Measurements from ENCODE around the gene TCOF1. TPM values are rescaled to one million over a fixed set of nuclear protein-coding genes. Genes with fewer than 3 reads are reported as not detected.

TCOF1 gene
- total and polyA plus RNA-seq, 2 of the 8 experiments (the other 6 are each of a cell fraction or from before 2014, with no cell fraction given): 35.9 to 170 TPM

GRCh38 chr5:150398722-150399523 is 41.4 kb downstream of the TCOF1 start (continued):
- TF ChIP-seq ATF2 (IDR thresholded peaks at IDR 0.05; ENCODE audit: low read length) (no peak), RAD21 (IDR thresholded peaks at IDR 0.05 in 1 of 2, conservative IDR thresholded peaks at IDR 0.05 in 1 of 2; ENCODE audit: low read depth in 2 of 2, low read length in 2 of 2) (peak in 1 of 2 experiments; percentile 29; a peak in 2 of 4 replicates), BCL11A (IDR thresholded peaks at IDR 0.05; ENCODE audit: low read depth in 2 of 2, low read length in 2 of 2) (no peak), JUND (IDR thresholded peaks at IDR 0.05; ENCODE audit: low read length) (no peak), RBBP5 (IDR thresholded peaks at IDR 0.05; ENCODE audit: borderline replicate concordance, low read depth, low read length) (no peak), CBX5 (IDR thresholded peaks at IDR 0.05; ENCODE audit: low read depth, low read length) (no peak), SIN3A (conservative IDR thresholded peaks at IDR 0.05 in 1 of 2, IDR thresholded peaks at IDR 0.05 in 1 of 2; ENCODE audit: low read depth in 1 of 2, low read length in 2 of 2) (no peak), SP4 (IDR thresholded peaks at IDR 0.05; ENCODE audit: low read length) (no peak), SIRT6 (IDR thresholded peaks at IDR 0.05; ENCODE audit: low read length) (no peak), RFX5 (IDR thresholded peaks at IDR 0.05; ENCODE audit: borderline replicate concordance, low read depth, low read length) (no peak), ZNF274 (IDR thresholded peaks at IDR 0.05; ENCODE audit: borderline replicate concordance, extremely low read depth, low read length) (no peak), POLR2A (IDR thresholded peaks at IDR 0.05; ENCODE audit: control extremely low read depth in 1 of 2, low read depth in 2 of 2, low read length in 2 of 2) (no peak), NANOG (IDR thresholded peaks at IDR 0.05; ENCODE audit: insufficient read depth, low read depth, low read length, poor library complexity, severe bottlenecking) (no peak), SRF (IDR thresholded peaks at IDR 0.05; ENCODE audit: low read depth, low read length) (no peak), RXRA (IDR thresholded peaks at IDR 0.05; ENCODE audit: insufficient read depth, low read depth, low read length) (no peak)
